Colon (tissue), 2 donors: Measurements from ENCODE around the gene EFNA5.

Experiments used
- FAIRE-seq: peaks from 2 replicates; lab custom pipeline; 2012; peaks lifted over from hg19 to GRCh38; lab: Jason Lieb, UNC
- donor health status: control.
- donor health status: control.

The EFNA5 gene

DNA sequence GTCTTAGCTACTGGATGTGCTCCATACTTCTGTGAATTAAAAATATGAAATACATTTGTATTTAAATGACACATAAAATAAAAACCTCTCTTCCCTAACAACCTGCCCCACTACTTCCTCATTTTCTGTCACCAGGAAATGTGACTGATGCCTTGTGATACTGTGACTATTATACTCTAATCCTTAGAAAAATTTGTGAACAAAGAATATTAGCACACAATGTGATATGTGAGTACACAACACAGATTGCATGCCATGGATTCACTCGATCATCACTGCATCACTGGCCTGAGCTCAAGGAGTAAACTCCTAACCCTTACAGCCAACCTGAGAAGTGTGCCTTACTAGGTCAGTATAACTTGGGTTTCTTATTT, 281.0 kb downstream of the EFNA5 start:
- FAIRE-seq, result no peak

- no peak for FAIRE-seq
These were observed 281.5 kb downstream of the EFNA5 start for GRCh38 chr5:107389130-107389774.

GRCh38 chr5:107388141-107388861, 282.4 kb downstream of the EFNA5 start:
- no peak for FAIRE-seq

- no peak for FAIRE-seq
These were observed 283.1 kb downstream of the EFNA5 start for GRCh38 chr5:107387526-107388140.

- FAIRE-seq, result no peak
These were observed 285.0 kb downstream of the EFNA5 start for GRCh38 chr5:107385708-107386107.

GRCh38 chr5:107384256-107384655, 286.5 kb downstream of the EFNA5 start:
- no peak for FAIRE-seq

GRCh38 chr5:107383414-107383813, 287.3 kb downstream of the EFNA5 start:
- FAIRE-seq, result no peak

GRCh38 chr5:107381189-107381856, 289.4 kb downstream of the EFNA5 start:
- FAIRE-seq, result no peak

- FAIRE-seq, result no peak
These were observed 290.1 kb downstream of the EFNA5 start for GRCh38 chr5:107380654-107381053.

DNA sequence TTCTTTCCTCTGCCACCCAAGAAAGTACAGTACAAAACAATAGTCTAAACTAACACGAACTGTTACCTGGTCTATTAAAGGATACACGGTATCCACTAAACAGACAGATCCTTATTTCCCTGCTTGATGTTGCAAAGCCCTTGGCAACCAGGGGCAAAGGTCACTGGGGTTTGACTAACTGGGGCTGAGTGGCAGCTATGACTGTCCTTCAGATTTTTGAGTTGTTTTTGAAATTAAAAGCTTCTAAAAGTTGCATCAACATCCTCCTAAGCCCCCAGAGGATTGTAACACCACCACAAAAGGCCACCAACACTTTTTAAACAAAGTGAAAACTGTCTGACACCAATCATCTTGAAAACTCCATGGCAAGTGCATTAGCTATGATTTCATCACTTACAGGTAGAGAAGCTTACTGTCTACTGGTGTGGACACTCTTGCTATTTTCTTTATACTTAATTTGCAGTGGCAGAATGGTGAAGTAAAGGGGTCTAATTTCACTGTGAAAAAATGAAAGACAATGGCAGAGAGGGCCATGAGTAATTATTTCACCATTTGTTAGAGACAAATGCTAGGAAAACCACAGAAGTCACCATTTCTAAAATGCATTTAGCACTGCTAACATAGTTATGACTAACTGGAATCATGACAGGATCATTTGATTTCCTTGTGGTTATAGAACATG, 292.4 kb downstream of the EFNA5 start:
- no peak for FAIRE-seq

DNA sequence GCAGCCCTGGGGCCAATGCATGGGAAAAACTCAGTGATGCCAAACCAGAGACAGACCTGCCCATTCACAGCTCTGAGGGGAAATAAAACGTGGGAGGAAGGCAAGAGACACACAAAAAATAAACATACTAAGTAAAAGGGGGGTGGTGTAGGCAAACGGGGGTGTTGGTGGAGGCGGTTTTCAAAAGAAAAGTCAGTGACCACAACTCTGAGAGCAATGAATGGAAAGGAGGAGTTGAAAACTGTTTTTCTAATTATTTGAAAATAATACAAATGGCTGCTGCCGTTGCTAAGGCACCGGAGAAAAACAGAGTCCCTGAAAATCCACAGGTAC, 293.5 kb downstream of the EFNA5 start:
- no peak for FAIRE-seq

DNA sequence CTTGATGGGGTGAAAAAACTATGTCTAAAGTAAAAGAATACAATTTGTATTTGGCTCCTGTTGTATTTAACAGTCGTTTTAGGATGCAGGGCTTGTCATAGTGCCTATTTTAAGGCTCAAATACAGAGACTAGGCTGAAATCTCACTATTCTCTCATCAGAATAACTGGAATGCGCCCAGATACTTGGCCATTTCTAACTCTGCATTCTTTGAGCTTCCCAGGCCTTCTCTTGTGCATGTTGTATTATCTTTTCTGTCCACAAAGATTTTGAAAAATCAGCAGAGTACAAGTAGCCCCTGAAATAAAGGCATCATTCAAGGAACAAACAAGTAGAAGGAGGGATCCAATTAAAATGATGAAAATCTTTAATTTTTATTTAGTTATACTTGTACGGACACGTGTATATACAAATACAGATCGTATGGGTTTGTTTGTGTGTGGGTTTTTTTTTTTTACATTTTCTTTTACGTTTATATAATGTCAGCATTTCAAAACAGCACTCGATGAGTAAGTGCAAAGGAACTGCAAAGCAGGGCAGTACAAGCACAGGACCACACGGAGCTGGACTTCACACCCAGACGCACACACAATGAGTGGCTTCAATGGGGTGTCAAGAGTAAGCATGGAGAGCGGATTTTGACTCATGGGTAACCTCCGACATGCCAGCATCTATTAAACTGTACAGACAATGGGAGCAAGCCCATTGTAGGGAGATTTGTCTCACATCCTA, 294.0 kb downstream of the EFNA5 start:
- no peak for FAIRE-seq

GRCh38 chr5:107373549-107374263, 297.0 kb downstream of the EFNA5 start:
- no peak for FAIRE-seq

GRCh38 chr5:107372723-107373450, 297.9 kb downstream of the EFNA5 start:
- no peak for FAIRE-seq

GRCh38 chr5:107370396-107370968, 300.3 kb downstream of the EFNA5 start:
- no peak for FAIRE-seq

DNA sequence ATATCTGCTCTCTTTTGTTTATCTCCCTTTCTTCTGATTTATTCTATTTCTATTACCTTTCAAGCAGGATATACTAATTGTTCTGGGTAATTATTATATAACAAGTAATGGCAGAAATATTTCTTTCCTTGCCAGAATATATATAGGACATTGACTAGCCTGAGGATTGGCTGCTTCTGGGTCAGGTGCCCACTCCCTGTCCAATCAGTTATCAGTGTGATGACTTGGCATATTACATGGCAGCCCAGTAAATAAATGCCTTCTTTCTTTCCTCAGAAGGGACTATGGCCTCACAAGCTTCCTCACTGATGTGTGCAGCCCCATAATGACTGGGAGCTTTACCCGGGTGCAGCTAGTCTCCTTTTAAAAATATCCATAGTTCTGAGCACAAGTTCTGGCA, 301.1 kb downstream of the EFNA5 start:
- FAIRE-seq, result no peak

DNA sequence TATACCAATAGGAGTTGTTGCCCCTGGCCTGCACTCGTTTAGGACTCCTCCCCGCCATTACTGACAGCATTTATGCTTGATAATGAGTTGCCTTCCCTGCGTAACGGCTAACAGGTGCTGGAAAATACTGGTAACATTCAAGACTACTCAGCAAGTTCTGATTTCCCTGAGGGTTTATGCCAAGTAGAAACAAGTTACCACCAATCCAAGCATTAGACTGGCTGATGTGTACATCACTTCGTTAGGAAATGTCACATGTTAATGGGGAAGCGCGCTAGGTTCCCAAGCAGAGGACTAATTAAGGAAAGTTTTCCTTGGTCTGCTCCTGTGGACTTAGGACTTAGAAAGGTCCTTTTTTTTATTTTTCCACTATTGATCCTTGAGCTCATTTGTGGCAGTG, 302.1 kb downstream of the EFNA5 start:
- FAIRE-seq, result no peak

DNA sequence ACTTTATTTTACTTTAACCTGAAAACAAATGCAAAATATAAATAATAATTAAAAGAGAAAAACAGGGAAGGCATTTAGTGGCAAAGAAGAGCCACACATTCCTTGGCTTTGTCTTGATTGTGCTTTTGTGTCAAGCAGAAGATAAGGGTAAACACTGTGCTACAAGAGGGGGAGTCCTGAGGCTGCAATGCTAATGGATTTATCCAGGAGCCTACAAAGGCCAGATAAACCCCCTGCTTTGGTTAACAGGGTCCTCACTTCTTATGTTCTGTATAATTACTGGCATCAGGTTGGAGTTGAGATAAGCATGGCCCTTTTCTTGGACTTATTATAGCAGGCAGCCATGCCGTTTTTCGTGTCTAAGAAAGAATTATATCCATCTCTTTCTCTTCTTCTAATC, 302.8 kb downstream of the EFNA5 start:
- no peak for FAIRE-seq

DNA sequence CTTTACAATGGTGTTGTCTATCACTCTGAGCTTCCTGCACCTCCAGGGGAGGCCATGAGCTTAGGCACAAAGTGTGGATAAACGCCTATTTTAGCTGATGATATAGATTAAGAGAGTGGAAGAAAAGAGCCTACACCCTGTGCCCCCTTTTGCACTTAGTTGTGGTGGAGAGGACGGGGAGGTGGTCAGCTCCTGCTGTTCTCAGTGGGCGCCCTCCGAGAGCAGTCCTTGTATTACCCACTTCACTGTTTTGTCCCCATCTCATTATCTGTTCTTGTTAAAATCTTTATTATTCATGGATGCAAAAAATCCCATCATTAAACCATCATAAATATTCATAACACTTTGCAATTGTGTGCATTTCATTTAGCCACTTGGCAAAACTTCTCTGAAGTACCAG, 303.3 kb downstream of the EFNA5 start:
- no peak for FAIRE-seq
